GM23338 (cell line): ENCODE measurements around the gene TMEM117. TPM values are rescaled to one million over a fixed set of nuclear protein-coding genes. Genes with fewer than 3 reads are reported as not detected.
A peak's percentile ranks its signal among the peaks of the same experiment; 100 is the strongest.

Source experiments
- ATAC-seq: fragments of 200-7000 bp; cut with Tn5 transposase; 3 replicates; pipeline ENCODE4 v1.9.1; 2020
- DNase-seq: peaks from one replicate; pipeline ENCODE4 v3.0.0-alpha.2; 2015; ENCODE audit warnings: low spot score
- H2AFZ ChIP-seq: fragments of 200-600 bp; sonication (generic); 2 replicates; pipeline ENCODE4 v1.8.0; 2016; ENCODE audit warnings: antibody characterized with exemption, mild to moderate bottlenecking, moderate library complexity
- H3F3A ChIP-seq: fragments of 200-600 bp; sonication (generic); replicated peaks from 2 replicates; pipeline ENCODE4 v1.8.0; 2017; ENCODE audit warnings: antibody characterized with exemption, mixed run types, low read depth
- H3K27ac ChIP-seq: fragments of 200-600 bp; sonication (generic); 2 replicates; pipeline ENCODE4 v1.6.1; 2016; ENCODE audit warnings: low read depth
- H3K27me3 ChIP-seq: fragments of 200-600 bp; sonication (generic); 2 replicates; pipeline ENCODE4 v1.8.0; 2016; ENCODE audit warnings: mild to moderate bottlenecking, mixed run types, moderate library complexity; ENCODE audit not compliant: insufficient read depth
- H3K36me3 ChIP-seq: fragments of 200-600 bp; sonication (generic); 2 replicates; pipeline ENCODE4 v1.8.0; 2016; ENCODE audit warnings: mild to moderate bottlenecking; ENCODE audit not compliant: insufficient read depth
- H3K4me1 ChIP-seq: fragments of 200-600 bp; sonication (generic); 2 replicates; pipeline ENCODE4 v1.8.0; 2016; ENCODE audit warnings: mild to moderate bottlenecking, moderate library complexity; ENCODE audit not compliant: insufficient read depth
- H3K4me2 ChIP-seq: fragments of 200-600 bp; sonication (generic); 2 replicates; pipeline ENCODE4 v1.7.1; 2017; ENCODE audit warnings: mixed run types
- H3K4me3 ChIP-seq: fragments of 200-600 bp; sonication (generic); 2 replicates; pipeline ENCODE4 v1.6.1; 2016; ENCODE audit warnings: mixed run types
- H3K79me2 ChIP-seq: fragments of 200-600 bp; sonication (generic); replicated peaks from 2 replicates; pipeline ENCODE4 v1.8.0; 2017; ENCODE audit warnings: mild to moderate bottlenecking; ENCODE audit not compliant: insufficient read depth
- H3K9me2 ChIP-seq: fragments of 200-600 bp; sonication (generic); 2 replicates; pipeline ENCODE4 v1.8.0; 2017; ENCODE audit not compliant: insufficient read depth
- H4K20me1 ChIP-seq: fragments of 200-600 bp; sonication (generic); replicated peaks from 2 replicates; pipeline ENCODE4 v1.8.0; 2017; ENCODE audit warnings: mild to moderate bottlenecking; ENCODE audit not compliant: insufficient read depth
- H3K27ac Mint-ChIP-seq: 2 replicates; pipeline ENCODE4 v1.8.0; 2020; ENCODE audit warnings: inconsistent platforms, mild to moderate bottlenecking, moderate library complexity, mixed read lengths
- H3K27me3 Mint-ChIP-seq: 3 replicates; pipeline ENCODE4 v1.8.0; 2022; ENCODE audit warnings: low read depth, mild to moderate bottlenecking, moderate library complexity, mixed read lengths, inconsistent platforms; ENCODE audit not compliant: insufficient read depth, poor library complexity
- H3K36me3 Mint-ChIP-seq: 3 replicates; pipeline ENCODE4 v1.8.0; 2021; ENCODE audit warnings: low read depth, mild to moderate bottlenecking, inconsistent platforms, moderate library complexity, mixed read lengths
- H3K4me1 Mint-ChIP-seq: 3 replicates; pipeline ENCODE4 v1.8.0; 2020; ENCODE audit warnings: mild to moderate bottlenecking, inconsistent platforms, mixed read lengths
- H3K4me3 Mint-ChIP-seq: 3 replicates; pipeline ENCODE4 v1.8.0; 2021; ENCODE audit warnings: moderate library complexity, mild to moderate bottlenecking, inconsistent platforms, mixed read lengths
- H3K9me3 Mint-ChIP-seq: 3 replicates; pipeline ENCODE4 v1.8.0; 2020; ENCODE audit warnings: moderate library complexity, mild to moderate bottlenecking, inconsistent platforms, mixed read lengths
- CREB1 ChIP-seq: fragments of 250-450 bp; sonication (Bioruptor Pico); IDR thresholded peaks from 2 replicates; pipeline ENCODE4 v1.5.0; 2020; ENCODE audit warnings: low read depth, mild to moderate bottlenecking, moderate library complexity
- CTCF ChIP-seq, 2 experiments: fragments of 200-600 bp in 1 of 2; sonication (generic) in 1 of 2; conservative IDR thresholded peaks; 2 replicates each; pipeline versions ENCODE4 v1.5.1 to v1.6.1; 2016 to 2017; ENCODE audit warnings: antibody characterized with exemption in 2 of 2, low read depth in 2 of 2, mild to moderate bottlenecking in 2 of 2, moderate library complexity in 1 of 2
- ETS1 ChIP-seq: IDR thresholded peaks from 2 replicates; pipeline ENCODE4 v1.6.1; 2016; ENCODE audit warnings: antibody characterized with exemption
- EZH2 ChIP-seq: fragments of 200-600 bp; sonication (generic); IDR thresholded peaks from one replicate; pipeline ENCODE4 v1.8.0; 2017; ENCODE audit warnings: antibody characterized with exemption, mild to moderate bottlenecking, low read depth; ENCODE audit not compliant: unreplicated experiment
- EZH2phosphoT487 ChIP-seq: fragments of 200-600 bp; sonication (generic); IDR thresholded peaks from one replicate; pipeline ENCODE4 v1.8.1; 2018; ENCODE audit warnings: antibody characterized with exemption; ENCODE audit not compliant: unreplicated experiment
- JUNB ChIP-seq: IDR thresholded peaks from one replicate; pipeline ENCODE4 v1.6.1; 2016; ENCODE audit warnings: antibody characterized with exemption; ENCODE audit not compliant: unreplicated experiment
- NANOG ChIP-seq: IDR thresholded peaks from 2 replicates; pipeline ENCODE4 v1.6.1; 2016; ENCODE audit warnings: antibody characterized with exemption, borderline replicate concordance
- POLR2AphosphoS5 ChIP-seq: IDR thresholded peaks from 2 replicates; pipeline ENCODE4 v1.6.1; 2016; ENCODE audit warnings: antibody characterized with exemption, low read depth
- REST ChIP-seq: IDR thresholded peaks from one replicate; pipeline ENCODE4 v1.6.1; 2018; ENCODE audit warnings: antibody characterized with exemption; ENCODE audit not compliant: unreplicated experiment
- STAT1 ChIP-seq: IDR thresholded peaks from one replicate; pipeline ENCODE4 v1.6.1; 2016; ENCODE audit warnings: antibody characterized with exemption; ENCODE audit not compliant: unreplicated experiment
- ZNF114 ChIP-seq: fragments of 250-450 bp; sonication (Bioruptor Pico); IDR thresholded peaks from 2 replicates; pipeline ENCODE4 v1.5.0; 2020; ENCODE audit warnings: mild to moderate bottlenecking, moderate library complexity
- ZNF331 ChIP-seq: fragments of 250-450 bp; sonication (Bioruptor Pico); IDR thresholded peaks from 2 replicates; pipeline ENCODE4 v1.5.0; 2020; ENCODE audit warnings: low read depth, mild to moderate bottlenecking, moderate library complexity
- polyA plus RNA-seq: library from polyadenylated mRNA; unstranded; fragments of >200 nt; fragmentation: Nextera tagmentation; extraction: Ambion mirVana; gene quantifications from 2 replicates; pipeline ENCODE4 v1.2.1, GENCODE V29; 2016
- total RNA-seq: library from RNA; depleted of rRNA; stranded (reverse); fragments of >200 nt; shearing (Covaris generic); gene quantifications from 2 replicates; pipeline ENCODE4 v1.2.3, GENCODE V29; 2014

Gene TMEM117
- total and polyA plus RNA-seq, 2 experiments from 2014 or later, result 0.94 to 1.6 TPM

- H3K9me2 ChIP-seq, result no peaks in the 10 kb centered on the region
Measured at GRCh38 chr12:43882578-43883178, 46.8 kb downstream of the TMEM117 start.

GRCh38 chr12:43883311-43883710 is 47.4 kb downstream of the TMEM117 start:
- ATAC-seq, result no peak
- no peak overlapping the region for H3K4me3 ChIP-seq
- Mint-ChIP-seq H3K36me3 (no peaks in the 10 kb centered on the region), H3K27ac (no peak overlapping the region), H3K9me3 (no peaks in the 10 kb centered on the region), H3K27me3 (no peaks in the 10 kb centered on the region), H3K4me1 (no peaks in the 10 kb centered on the region), H3K4me3 (no peak overlapping the region)
- no peaks in the 10 kb centered on the region for H3K36me3 ChIP-seq
- no peaks in the 10 kb centered on the region for H3K79me2 ChIP-seq
- no peak overlapping the region for H3K27ac ChIP-seq
- no peaks in the 10 kb centered on the region for H3K4me1 ChIP-seq
- no peaks in the 10 kb centered on the region for H3F3A ChIP-seq
- DNase-seq, result no peak
- no peaks in the 10 kb centered on the region for H3K27me3 ChIP-seq
- H4K20me1 ChIP-seq, result no peaks in the 10 kb centered on the region
- H3K9me2 ChIP-seq, result no peaks in the 10 kb centered on the region
- no peak overlapping the region for H3K4me2 ChIP-seq
- no peak overlapping the region for H2AFZ ChIP-seq
- TF ChIP-seq CREB1 (CRISPR knock-in tag), result no peak
- TF ChIP-seq EZH2, result no peak
- TF ChIP-seq JUNB, result no peak
- no peak for TF ChIP-seq ZNF114 (CRISPR knock-in tag)
- TF ChIP-seq NANOG, result no peak
- TF ChIP-seq REST, result no peak
- TF ChIP-seq POLR2AphosphoS5, result no peak
- TF ChIP-seq ETS1, result no peak
- TF ChIP-seq ZNF331 (CRISPR knock-in tag), result no peak
- TF ChIP-seq STAT1, result no peak
- TF ChIP-seq EZH2phosphoT487, result no peak

More at GRCh38 chr12:43882578-43883178, 46.8 kb downstream of the TMEM117 start:
- Histone ChIP-seq H3K4me3 (no peak overlapping the region), H3K4me2 (no peak overlapping the region), H3K4me1 (no peaks in the 10 kb centered on the region), H3K36me3 (no peaks in the 10 kb centered on the region), H3K27ac (no peak overlapping the region), H3K27me3 (no peaks in the 10 kb centered on the region), H2AFZ (no peak overlapping the region), H3F3A (no peaks in the 10 kb centered on the region), H4K20me1 (no peaks in the 10 kb centered on the region), H3K79me2 (no peaks in the 10 kb centered on the region)
- Mint-ChIP-seq H3K4me3 (no peak overlapping the region), H3K9me3 (no peaks in the 10 kb centered on the region), H3K36me3 (no peaks in the 10 kb centered on the region), H3K4me1 (no peaks in the 10 kb centered on the region), H3K27ac (no peak overlapping the region), H3K27me3 (no peaks in the 10 kb centered on the region)
- DNase-seq (peak; percentile 79), ATAC-seq (peak; percentile 84)
- peak; percentile 86 to 97 for TF ChIP-seq CTCF (conservative IDR thresholded peaks at IDR 0.05; ENCODE audit: low read depth in 2 of 2)
- TF ChIP-seq EZH2phosphoT487, result no peak
